H1 (cell line): Measurements from ENCODE around the gene MARK3.

Experiments used
- BRCA1 ChIP-seq: IDR thresholded peaks from 2 replicates; pipeline ENCODE4 v1.6.1; 2012; ENCODE audit warnings: low read depth, low read length, improper control_type of control experiment
- HDAC2 ChIP-seq, 2 experiments: fragments of 300-600 bp in 1 of 2; sonication (generic) in 1 of 2; IDR thresholded peaks; 2 replicates each; pipeline ENCODE4 v1.6.1; 2011 to 2012; ENCODE audit warnings: low read depth in 2 of 2, low read length in 2 of 2, mild to moderate bottlenecking in 2 of 2, moderate library complexity in 2 of 2, borderline replicate concordance in 1 of 2, inconsistent platforms in 1 of 2
- NRF1 ChIP-seq: IDR thresholded peaks from 2 replicates; pipeline ENCODE4 v1.6.1; 2011; ENCODE audit warnings: mild to moderate bottlenecking, low read depth, low read length, improper control_type of control experiment
- POLR2AphosphoS5 ChIP-seq: IDR thresholded peaks from 2 replicates; pipeline ENCODE4 v1.6.1; 2011; ENCODE audit warnings: low read depth, low read length

DNA sequence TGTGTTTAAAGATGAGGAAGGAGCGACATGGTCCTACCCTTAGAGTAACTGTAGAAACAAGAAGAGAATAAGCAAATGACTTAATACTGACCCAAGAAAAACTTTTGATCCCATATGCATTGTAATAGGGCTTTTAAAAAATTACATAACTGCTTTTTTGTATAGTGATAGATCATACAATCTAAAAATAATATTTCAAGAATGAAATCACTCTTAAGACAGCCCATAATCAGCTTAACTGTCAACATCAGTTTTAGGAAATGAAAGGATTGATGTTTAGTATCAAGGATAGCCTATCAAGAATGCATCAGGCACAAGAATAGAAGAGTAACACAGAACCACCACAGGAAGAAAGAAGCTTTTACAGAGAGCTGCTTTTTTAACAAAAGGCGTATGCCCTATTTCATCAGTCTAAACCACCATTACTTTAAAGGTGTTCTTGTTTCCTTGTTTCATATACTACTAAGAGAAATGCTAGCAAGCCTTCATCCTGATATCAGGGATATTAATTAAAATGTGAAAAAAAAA, 64.5 kb downstream of the MARK3 start:
- no peak for TF ChIP-seq POLR2AphosphoS5
- TF ChIP-seq NRF1: no peak
- no peak for TF ChIP-seq BRCA1
- no peak for TF ChIP-seq HDAC2 (IDR thresholded peaks at IDR 0.05; ENCODE audit: borderline replicate concordance in 1 of 2, low read depth in 2 of 2, low read length in 2 of 2)
